ENCODE data around the gene NUDT17. TPM values are rescaled to one million over a fixed set of nuclear protein-coding genes. Genes with fewer than 3 reads are reported as not detected.
"Not testable (repeated sequence)": the region's sequence is repeated elsewhere in the genome, so short reads cannot be mapped to it uniquely, and the experiment has no call there.

Gene NUDT17, protein sequence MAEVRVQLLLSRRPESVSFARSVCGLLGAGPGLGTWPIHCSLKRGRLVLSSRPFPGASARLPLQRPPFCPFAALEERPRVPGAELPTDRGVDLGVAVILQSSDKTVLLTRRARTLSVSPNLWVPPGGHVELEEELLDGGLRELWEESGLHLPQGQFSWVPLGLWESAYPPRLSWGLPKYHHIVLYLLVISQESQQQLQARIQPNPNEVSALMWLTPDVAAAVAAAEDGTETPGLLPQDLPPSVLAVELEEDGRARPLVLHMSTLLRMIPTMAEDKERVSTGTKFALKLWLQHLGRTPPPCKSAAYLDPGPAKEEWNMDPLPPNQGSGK
- 1 to 10 TPM; 2.8 to 4.1 TPM for total RNA-seq

GRCh38 chr1:145845514-145846161 is at the start of gene NUDT17:
TSS of gene NUDT17 (plus strand) at chr1:145845630. CDS start at chr1:145845641, 11 bp downstream.
- H3K27ac Mint-ChIP-seq = no peak within 1 kb of the TSS

GRCh38 chr1:145796753-145797152 is 48.7 kb upstream of the NUDT17 start:
- Mint-ChIP-seq H3K4me3 (no peak overlapping the region), H3K36me3 (peaks cover 68% of the 10 kb centered on the region), H3K4me1 (peaks cover 10% of the 10 kb centered on the region), H3K27ac (no peak overlapping the region), H3K9me3 (ENCODE audit: low read depth) (peaks cover 24% of the 10 kb centered on the region), H3K27me3 (no peaks in the 10 kb centered on the region)
- no peak for DNase-seq
- ATAC-seq = no peak
- CTCF ChIA-PET = interaction anchor here (0.6 kb wide), 1 partner anchor 76 kb away, joined by 3 read pairs; no protein-coding TSS in a partner anchor

More at GRCh38 chr1:145845514-145846161, at the start of gene NUDT17:
- peaks cover 18% of the 10 kb centered on the region for H3K36me3 Mint-ChIP-seq
- DNase-seq (peak; percentile 84), ATAC-seq (peak; percentile 87)
- no peaks in the 10 kb centered on the region for H3K9me3 Mint-ChIP-seq (ENCODE audit: low read depth)
- no peaks in the 10 kb centered on the region for H3K27me3 Mint-ChIP-seq
- no peak within 1 kb of the TSS for H3K4me3 Mint-ChIP-seq
- CTCF ChIA-PET = interaction anchor here (0.7 to 9.9 kb wide), 43 partner anchors 11 to 194 kb away, joined by 3 to 229 read pairs (median 5); partner anchors contain the start of genes ANKRD34A, ANKRD35, ITGA10 and PEX11B
- H3K4me1 Mint-ChIP-seq = peaks cover 9% of the 10 kb centered on the region

DNA sequence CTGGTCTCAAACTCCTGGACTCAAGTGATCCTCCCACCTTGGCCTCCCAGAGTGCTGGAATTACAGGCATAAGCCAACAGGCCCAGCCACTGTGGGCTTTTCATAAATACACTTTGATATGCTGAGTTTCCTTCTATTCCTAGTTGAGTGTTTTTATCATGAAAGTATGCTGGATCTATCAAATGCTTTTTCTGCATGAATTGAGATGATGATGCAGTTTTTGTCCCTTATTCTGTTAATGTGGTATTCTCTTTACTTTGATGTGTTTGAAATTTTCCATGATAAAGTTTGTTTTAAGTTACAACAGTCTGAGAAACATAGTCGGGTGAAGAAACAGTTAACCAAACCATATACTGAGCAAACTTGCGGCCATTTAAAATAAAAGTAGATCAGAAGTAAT is 45.6 kb upstream of the NUDT17 start:
- ATAC-seq = no peak
- Mint-ChIP-seq H3K9me3 (ENCODE audit: low read depth) (peaks cover 24% of the 10 kb centered on the region), H3K4me1 (peaks cover 6% of the 10 kb centered on the region), H3K4me3 (no peak overlapping the region), H3K27me3 (no peaks in the 10 kb centered on the region), H3K36me3 (peaks cover 55% of the 10 kb centered on the region), H3K27ac (no peak overlapping the region)
- no peak for DNase-seq
- CTCF ChIA-PET = no interaction called here

GRCh38 chr1:145804235-145805045 is 41.0 kb upstream of the NUDT17 start:
- CTCF ChIA-PET = no interaction called here
- ATAC-seq = no peak
- H3K27ac Mint-ChIP-seq = no peak overlapping the region
- H3K27me3 Mint-ChIP-seq = no peaks in the 10 kb centered on the region
- no peak for DNase-seq
- no peak overlapping the region for H3K4me3 Mint-ChIP-seq
- peaks cover 23% of the 10 kb centered on the region for H3K36me3 Mint-ChIP-seq
- peaks cover 3% of the 10 kb centered on the region for H3K9me3 Mint-ChIP-seq (ENCODE audit: low read depth)
- peaks cover 7% of the 10 kb centered on the region for H3K4me1 Mint-ChIP-seq

- DNase-seq (no peak), ATAC-seq (no peak)
- Mint-ChIP-seq H3K36me3 (peaks cover 16% of the 10 kb centered on the region), H3K27ac (no peak overlapping the region), H3K27me3 (no peaks in the 10 kb centered on the region), H3K4me3 (no peak overlapping the region), H3K9me3 (ENCODE audit: low read depth) (no peaks in the 10 kb centered on the region), H3K4me1 (peaks cover 7% of the 10 kb centered on the region)
- CTCF ChIA-PET = interaction anchor here (1.6 kb wide), 1 partner anchor 19 kb away, joined by 4 read pairs; the partner anchor contains the start of genes POLR3C and RNF115
Observed at GRCh38 chr1:145805057-145805456, 40.4 kb upstream of the NUDT17 start.

- no peaks in the 10 kb centered on the region for H3K9me3 Mint-ChIP-seq (ENCODE audit: low read depth)
- H3K4me1 Mint-ChIP-seq = peaks cover 7% of the 10 kb centered on the region
- peaks cover 11% of the 10 kb centered on the region for H3K36me3 Mint-ChIP-seq
- CTCF ChIA-PET = interaction anchor here (1.6 to 2.6 kb wide), 2 partner anchors 18 to 39 kb away, joined by 4 to 7 read pairs; partner anchors contain the start of genes NUDT17, POLR3C and RNF115
- DNase-seq = no peak
- H3K27ac Mint-ChIP-seq = no peak overlapping the region
- no peak for ATAC-seq
- H3K27me3 Mint-ChIP-seq = no peaks in the 10 kb centered on the region
- H3K4me3 Mint-ChIP-seq = no peak overlapping the region
Observed at GRCh38 chr1:145806408-145806807, 39.0 kb upstream of the NUDT17 start.

- Mint-ChIP-seq H3K27me3 (no peaks in the 10 kb centered on the region), H3K36me3 (peaks cover 8% of the 10 kb centered on the region), H3K9me3 (ENCODE audit: low read depth) (no peaks in the 10 kb centered on the region), H3K4me1 (peaks cover 7% of the 10 kb centered on the region), H3K27ac (no peak overlapping the region), H3K4me3 (no peak overlapping the region)
- CTCF ChIA-PET = interaction anchor here (1.6 to 2.6 kb wide), 2 partner anchors 17 to 39 kb away, joined by 4 to 7 read pairs; partner anchors contain the start of genes NUDT17, POLR3C and RNF115
- DNase-seq = no peak
- no peak for ATAC-seq
Observed at GRCh38 chr1:145806844-145807243, 38.6 kb upstream of the NUDT17 start.

DNA sequence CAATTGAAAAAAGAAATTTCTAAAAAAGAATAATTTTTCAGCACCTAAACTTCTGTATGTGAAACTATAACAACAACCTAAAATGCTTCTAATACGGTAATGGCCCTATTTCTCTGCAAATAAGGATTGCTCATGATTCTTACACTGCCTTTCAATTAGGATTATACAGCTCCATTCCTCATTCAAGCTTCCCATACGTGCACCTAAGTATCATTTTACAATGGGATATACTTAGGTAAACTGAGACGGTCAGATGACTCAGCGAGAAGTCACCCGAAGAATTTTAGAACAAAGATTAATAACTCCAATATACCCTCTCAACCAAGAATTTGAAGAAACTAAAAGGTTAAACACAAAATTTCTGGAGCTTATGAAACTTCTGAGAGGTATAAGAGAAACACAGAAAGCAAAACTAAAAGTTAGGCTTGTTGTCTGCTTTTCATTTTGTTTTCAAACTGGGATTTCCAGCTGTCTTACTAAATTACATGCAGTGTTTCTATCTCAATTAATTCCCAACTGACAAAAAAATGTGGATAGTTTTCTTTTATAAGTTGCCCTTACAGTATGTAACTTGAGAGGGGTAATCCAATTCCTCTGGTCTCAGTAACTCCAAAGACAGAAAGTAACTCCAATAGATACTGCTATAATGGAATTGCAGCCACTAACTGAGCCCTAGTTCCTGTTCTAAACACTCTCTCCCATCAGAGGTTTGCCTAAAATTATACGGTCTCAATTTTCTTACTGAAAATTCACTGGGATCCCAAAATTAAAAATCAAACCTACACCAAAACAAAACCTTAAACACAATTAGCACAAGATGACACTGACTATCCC is 32.2 kb upstream of the NUDT17 start:
- H3K27me3 Mint-ChIP-seq; H3K4me3 Mint-ChIP-seq; ATAC-seq; CTCF ChIA-PET; H3K27ac Mint-ChIP-seq; H3K36me3 Mint-ChIP-seq; DNase-seq; H3K9me3 Mint-ChIP-seq (ENCODE audit: low read depth); H3K4me1 Mint-ChIP-seq: not testable (repeated sequence)

DNA sequence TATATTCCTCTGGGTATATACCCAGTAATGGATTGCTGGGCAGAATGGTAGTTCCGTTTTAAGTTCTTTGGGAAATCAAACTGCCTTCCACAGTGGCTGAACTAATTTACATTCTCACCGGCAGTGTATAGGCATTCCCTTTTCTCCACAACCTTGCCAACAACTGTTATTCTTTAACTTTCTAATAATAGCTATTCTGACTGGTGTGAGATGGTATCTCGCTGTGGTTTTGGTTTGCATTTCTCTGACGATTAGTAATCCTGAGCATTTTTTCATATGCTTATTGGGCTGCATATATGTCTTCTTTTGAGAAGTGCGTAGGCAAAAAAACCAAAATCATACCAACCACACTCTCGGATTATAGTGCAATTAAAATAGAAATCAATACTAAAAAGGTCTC is 27.3 kb upstream of the NUDT17 start:
- H3K9me3 Mint-ChIP-seq (ENCODE audit: low read depth); H3K27me3 Mint-ChIP-seq; H3K27ac Mint-ChIP-seq; H3K4me1 Mint-ChIP-seq; H3K36me3 Mint-ChIP-seq; CTCF ChIA-PET; H3K4me3 Mint-ChIP-seq; DNase-seq: not testable (repeated sequence)
- peak; percentile 65 for ATAC-seq

DNA sequence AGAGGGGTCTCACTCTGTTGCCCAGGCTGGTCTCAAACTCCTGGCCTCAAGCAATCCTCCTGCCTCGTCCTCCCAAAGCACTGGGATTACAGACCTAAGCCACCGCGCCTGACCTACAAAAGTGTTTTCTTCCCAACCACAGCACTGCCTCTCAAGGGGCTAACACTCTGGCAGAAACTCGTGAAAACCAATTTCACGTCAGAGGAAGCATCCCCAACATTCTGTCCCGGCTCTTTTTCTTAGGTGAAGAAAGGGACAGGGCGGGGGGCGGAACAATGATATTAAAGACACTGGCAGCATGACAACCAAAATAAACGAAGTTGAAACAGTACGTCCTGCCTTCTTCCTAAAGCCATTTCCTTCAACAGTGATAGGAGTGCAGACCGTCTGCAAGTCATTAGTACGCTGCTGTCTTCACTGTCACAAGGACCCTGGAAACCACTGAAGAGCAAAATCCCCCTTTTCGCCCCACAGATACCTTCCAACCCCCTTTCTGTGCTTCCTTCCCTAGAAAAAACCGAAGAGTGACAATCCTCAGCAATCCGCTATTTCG is 22.6 kb upstream of the NUDT17 start:
- not testable (repeated sequence) for H3K27me3 Mint-ChIP-seq; H3K27ac Mint-ChIP-seq; H3K9me3 Mint-ChIP-seq (ENCODE audit: low read depth); H3K4me3 Mint-ChIP-seq; DNase-seq; ATAC-seq
- peaks cover 22% of the 10 kb centered on the region for H3K36me3 Mint-ChIP-seq
- CTCF ChIA-PET = interaction anchor here (6.3 kb wide), 1 partner anchor 22 kb away, joined by 83 read pairs; the partner anchor contains the start of gene NUDT17
- H3K4me1 Mint-ChIP-seq = peaks cover 31% of the 10 kb centered on the region

DNA sequence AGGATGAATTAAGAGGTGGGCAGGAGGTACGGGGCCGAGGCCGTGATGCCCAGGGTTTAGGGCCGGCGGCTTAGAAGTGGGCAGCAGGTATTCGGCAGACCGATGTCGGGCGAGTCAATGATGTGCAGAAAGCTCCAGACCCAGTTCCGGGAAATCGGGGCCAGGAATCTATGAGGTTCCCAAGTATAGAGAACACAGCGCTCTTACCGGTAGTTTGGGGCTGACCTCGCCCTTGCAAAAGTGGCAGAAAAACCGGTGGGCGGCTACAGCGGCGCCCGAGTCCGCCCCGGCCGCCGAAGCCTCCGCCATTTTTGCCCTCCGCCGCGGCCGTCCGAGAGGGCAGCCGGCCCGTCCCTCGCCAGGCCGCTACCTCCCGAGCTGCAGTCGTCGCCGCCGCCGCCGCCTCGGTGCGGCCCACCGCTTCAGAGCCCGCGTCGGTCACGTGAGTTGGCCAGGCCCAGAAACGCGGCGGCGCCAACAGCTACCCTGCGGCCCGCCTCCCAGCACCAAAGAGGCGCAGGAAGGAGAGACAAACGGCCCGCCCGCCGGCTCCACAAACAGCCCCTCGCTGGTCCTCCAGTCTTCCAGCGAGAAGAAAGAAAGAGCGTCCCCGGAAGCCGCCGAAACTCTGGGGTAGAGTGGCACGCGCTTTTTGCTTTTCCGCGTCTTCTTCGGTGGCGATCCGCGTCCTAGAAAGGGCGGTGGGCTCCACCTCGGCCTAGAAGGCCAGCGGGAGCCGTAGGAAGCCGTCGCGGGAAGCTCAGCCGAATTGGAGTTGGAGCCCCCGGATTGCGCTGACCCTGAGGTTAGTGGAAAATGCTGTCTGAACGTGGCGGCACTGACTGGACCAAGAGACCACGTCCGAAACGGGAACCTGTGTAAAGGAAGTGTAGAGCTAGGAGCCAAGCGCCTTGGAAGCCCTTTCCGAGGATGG is 21.6 kb upstream of the NUDT17 start, which contains the start of the genes POLR3C and RNF115:
POLR3C (plus strand) TSS at position 636 of the 934 bp plus-strand sequence. CDS start 1,577 bp downstream, outside the sequence.
RNF115 (minus strand) TSS at position 531 of the 934 bp plus-strand sequence; CDS start at position 309, 222 bp downstream.
- Mint-ChIP-seq H3K4me3 (peak within 1 kb of the TSS; percentile 97), H3K27ac (peak within 1 kb of the TSS; percentile 91), H3K36me3 (peaks cover 29% of the 10 kb centered on the region), H3K4me1 (peaks cover 37% of the 10 kb centered on the region), H3K27me3 (peaks cover 2% of the 10 kb centered on the region), H3K9me3 (ENCODE audit: low read depth) (no peaks in the 10 kb centered on the region)
- ATAC-seq (peak; percentile 93), DNase-seq (peak; percentile 94)
- CTCF ChIA-PET = interaction anchor here (1.6 to 6.3 kb wide), 2 partner anchors 18 to 21 kb away, joined by 4 to 83 read pairs; partner anchors contain the start of gene NUDT17

Data from activated CD8-positive, alpha-beta memory T cell treated with anti-CD3 and anti-CD28 coated beads, Interleukin-2, amount 10 ng/mL, durations not matched to agents 7 days and 5 days (primary cell).